Endodermal cell (in vitro differentiated cells): Measurements from ENCODE around the gene ILKAP. TPM values are rescaled to one million over a fixed set of nuclear protein-coding genes. Genes with fewer than 3 reads are reported as not detected.

ENCODE experiments used
- DNase-seq: peaks from one replicate; pipeline ENCODE4 v3.0.0-alpha.2; 2017
- H3K27ac ChIP-seq: 2 replicates; pipeline ENCODE4 v1.5.1; 2013; ENCODE audit warnings: mild to moderate bottlenecking, low read depth, low read length, moderate library complexity
- H3K27me3 ChIP-seq: 2 replicates; pipeline ENCODE4 v1.6.1; 2013; ENCODE audit warnings: mild to moderate bottlenecking, low read length, moderate library complexity; ENCODE audit not compliant: insufficient read depth, control insufficient read depth, poor library complexity, severe bottlenecking
- H3K36me3 ChIP-seq: 2 replicates; pipeline ENCODE4 v1.7.0; 2013; ENCODE audit warnings: mild to moderate bottlenecking, low read length, moderate library complexity; ENCODE audit not compliant: control insufficient read depth, insufficient read depth
- H3K4me1 ChIP-seq: one replicate; pipeline ENCODE4 v1.7.0; 2013; ENCODE audit warnings: low read length; ENCODE audit not compliant: control insufficient read depth, insufficient read depth
- H3K4me3 ChIP-seq: 2 replicates; pipeline ENCODE4 v1.5.1; 2013; ENCODE audit warnings: mild to moderate bottlenecking, low read length, moderate library complexity
- H3K9ac ChIP-seq: 2 replicates; pipeline ENCODE4 v1.6.1; 2013; ENCODE audit warnings: mild to moderate bottlenecking, low read length, moderate library complexity; ENCODE audit not compliant: poor library complexity, severe bottlenecking; ENCODE audit errors: extremely low read depth
- H3K9me3 ChIP-seq: 2 replicates; pipeline ENCODE4 v1.6.1; 2013; ENCODE audit warnings: mild to moderate bottlenecking, low read length, moderate library complexity; ENCODE audit not compliant: control insufficient read depth
- H3K27ac Mint-ChIP-seq: 2 replicates; pipeline ENCODE4 v1.8.0; 2020; ENCODE audit warnings: mixed read lengths
- H3K27me3 Mint-ChIP-seq: 2 replicates; pipeline ENCODE4 v1.8.0; 2021; ENCODE audit warnings: mild to moderate bottlenecking, mixed read lengths; ENCODE audit not compliant: insufficient read depth
- H3K36me3 Mint-ChIP-seq: 2 replicates; pipeline ENCODE4 v1.8.0; 2020; ENCODE audit warnings: low read depth, mixed read lengths
- H3K4me1 Mint-ChIP-seq: 2 replicates; pipeline ENCODE4 v1.8.0; 2020; ENCODE audit warnings: mixed read lengths
- H3K4me3 Mint-ChIP-seq: 2 replicates; pipeline ENCODE4 v1.8.0; 2020; ENCODE audit warnings: mild to moderate bottlenecking, moderate library complexity, mixed read lengths
- H3K9me3 Mint-ChIP-seq: 2 replicates; pipeline ENCODE4 v1.8.0; 2020; ENCODE audit warnings: mild to moderate bottlenecking, mixed read lengths
- CTCF ChIP-seq: fragments of 200-600 bp; sonication (generic); conservative IDR thresholded peaks from 2 replicates; pipeline ENCODE4 v1.5.0; 2021; ENCODE audit warnings: antibody characterized with exemption, mild to moderate bottlenecking
- WGBS, 2 experiments: methylation state at CpG; one replicate each; pipeline versions ENCODE4 v1.1.5 to v1.1.7; 2013; ENCODE audit warnings: missing lambda C conversion rate in 2 of 2, mixed read lengths in 1 of 2; ENCODE audit not compliant: insufficient coverage in 1 of 2, insufficient read length in 1 of 2; 5-methylcytosine and 5-hydroxymethylcytosine counted together
- total RNA-seq, 2 donors: library from RNA; stranded (reverse); fragmentation: NEBNext Ultra II Directional in 1 of 2; extraction: Animal tissue kit (Norgen Biotek cat#: 25700) in 1 of 2; gene quantifications; 2 replicates in 1 of 2; 3 replicates in 1 of 2; pipeline ENCODE4 v1.2.1, GENCODE V29; 2021

Gene ILKAP
- total RNA-seq, 2 donors from 2014 or later = 40.9 to 46.4 TPM

- peaks cover 10% of the 10 kb centered on the region for H3K27me3 Mint-ChIP-seq
- Histone ChIP-seq H3K36me3 (peaks cover 60% of the 10 kb centered on the region), H3K9me3 (no peaks in the 10 kb centered on the region), H3K9ac (no peak overlapping the region), H3K27ac (no peak overlapping the region), H3K4me1 (no peaks in the 10 kb centered on the region), H3K4me3 (no peak overlapping the region), H3K27me3 (peaks cover 11% of the 10 kb centered on the region)
- DNase-seq = no peak
- H3K27ac Mint-ChIP-seq = no peak overlapping the region
- TF ChIP-seq CTCF = no peak
- H3K9me3 Mint-ChIP-seq = no peaks in the 10 kb centered on the region
- 86 to 97% methylated on average over 3 to 5 of the region's 5 CpGs for WGBS, 2 experiments
- H3K36me3 Mint-ChIP-seq = peaks cover 34% of the 10 kb centered on the region
- H3K4me1 Mint-ChIP-seq = no peaks in the 10 kb centered on the region
- no peak overlapping the region for H3K4me3 Mint-ChIP-seq
Measured at GRCh38 chr2:238169708-238170251, 33.7 kb downstream of the ILKAP start.

DNA sequence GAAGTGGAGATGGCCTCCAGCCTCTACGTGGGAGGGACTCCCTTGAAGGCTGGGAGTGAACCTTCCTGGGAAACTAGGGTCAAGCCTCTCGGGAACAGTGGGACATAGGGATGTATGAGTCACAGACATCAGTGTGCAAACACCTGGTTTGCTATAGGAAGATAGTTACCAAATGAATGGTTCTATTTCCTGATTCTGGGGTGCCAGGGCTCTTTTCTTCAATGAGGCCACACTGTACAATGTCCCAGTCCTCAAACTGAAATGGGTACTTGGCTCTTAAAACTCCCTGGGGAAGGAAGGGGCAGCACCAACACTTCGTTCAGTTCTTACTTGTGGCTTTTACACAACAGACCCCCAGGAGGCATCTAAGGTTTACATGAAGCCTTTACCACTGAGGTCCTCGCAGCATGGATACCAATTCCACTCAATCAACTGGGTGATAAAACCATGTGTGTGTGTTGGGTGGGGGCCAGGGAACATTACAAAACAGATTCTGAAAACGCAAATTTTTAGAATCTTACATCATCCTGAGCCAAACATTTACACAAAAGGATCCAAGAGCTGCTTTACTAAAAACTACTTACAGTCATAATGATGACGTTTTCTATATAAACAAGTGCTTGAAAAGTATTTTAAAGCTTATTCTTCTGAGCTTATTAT lies 34.3 kb downstream of the ILKAP start:
- peaks cover 16% of the 10 kb centered on the region for H3K27me3 Mint-ChIP-seq
- no peak for TF ChIP-seq CTCF
- H3K9ac ChIP-seq = no peak overlapping the region
- H3K27ac ChIP-seq = no peak overlapping the region
- H3K4me3 Mint-ChIP-seq = no peak overlapping the region
- H3K4me3 ChIP-seq = no peak overlapping the region
- peaks cover 17% of the 10 kb centered on the region for H3K27me3 ChIP-seq
- peaks cover 34% of the 10 kb centered on the region for H3K36me3 Mint-ChIP-seq
- H3K36me3 ChIP-seq = peaks cover 54% of the 10 kb centered on the region
- no peaks in the 10 kb centered on the region for H3K4me1 ChIP-seq
- 92 to 100% methylated on average over 4 to 6 of the region's 6 CpGs for WGBS, 2 experiments
- no peaks in the 10 kb centered on the region for H3K4me1 Mint-ChIP-seq
- no peak overlapping the region for H3K27ac Mint-ChIP-seq
- H3K9me3 ChIP-seq = no peaks in the 10 kb centered on the region
- H3K9me3 Mint-ChIP-seq = no peaks in the 10 kb centered on the region
- no peak for DNase-seq

DNA sequence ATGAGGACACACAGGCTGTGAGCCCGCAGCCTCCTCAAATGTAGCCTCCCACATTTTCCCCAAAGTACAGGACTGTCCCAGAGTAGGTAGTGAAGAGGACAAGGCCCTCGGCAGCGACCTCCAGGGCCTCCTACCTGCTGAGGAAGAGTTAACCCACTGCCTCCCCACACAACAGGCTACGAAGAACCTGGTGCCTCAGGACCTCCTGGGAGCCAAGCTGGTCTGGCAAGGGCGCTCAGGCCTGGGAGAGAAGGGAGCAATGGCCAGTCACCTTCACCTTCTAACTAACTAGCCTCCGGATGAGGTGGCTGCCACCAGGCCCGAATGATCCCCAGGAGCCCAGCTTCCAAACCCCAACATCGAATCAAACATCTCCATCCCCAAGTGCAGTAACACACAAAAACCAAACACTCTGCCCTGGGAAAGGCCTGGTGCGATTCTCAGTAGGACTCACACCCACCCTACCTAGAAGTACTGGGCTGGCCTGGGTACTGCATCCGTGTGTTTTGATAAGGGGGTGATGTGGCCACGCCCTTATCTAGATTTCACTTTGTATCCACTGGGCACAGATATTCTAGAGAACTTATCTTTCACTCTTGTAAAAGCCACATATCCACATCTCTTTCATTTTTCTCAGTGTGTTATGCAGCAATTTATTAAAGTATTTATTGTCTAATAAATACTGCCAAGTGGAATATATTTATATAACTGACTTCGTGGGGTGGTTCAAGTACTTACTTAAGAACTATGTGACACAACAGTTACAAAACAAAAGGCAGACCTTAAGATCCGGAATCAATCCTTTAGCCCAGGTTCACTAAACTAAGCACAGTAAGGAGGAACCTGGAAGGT lies 35.1 kb downstream of the ILKAP start:
- H3K27me3 ChIP-seq = peaks cover 24% of the 10 kb centered on the region
- H3K36me3 ChIP-seq = peaks cover 46% of the 10 kb centered on the region
- H3K27ac Mint-ChIP-seq = no peak overlapping the region
- H3K4me3 Mint-ChIP-seq = no peak overlapping the region
- no peaks in the 10 kb centered on the region for H3K4me1 ChIP-seq
- H3K4me1 Mint-ChIP-seq = no peaks in the 10 kb centered on the region
- H3K27me3 Mint-ChIP-seq = peaks cover 17% of the 10 kb centered on the region
- DNase-seq = no peak
- 95 to 96% methylated on average over 4 to 13 of the region's 13 CpGs for WGBS, 2 experiments
- no peak overlapping the region for H3K4me3 ChIP-seq
- H3K36me3 Mint-ChIP-seq = peaks cover 30% of the 10 kb centered on the region
- no peak overlapping the region for H3K27ac ChIP-seq
- no peak for TF ChIP-seq CTCF
- no peak overlapping the region for H3K9ac ChIP-seq
- H3K9me3 ChIP-seq = no peaks in the 10 kb centered on the region
- no peaks in the 10 kb centered on the region for H3K9me3 Mint-ChIP-seq
